Colonic mucosa (tissue), 4 donors: Measurements from ENCODE around the gene TRIM45. TPM values are rescaled to one million over a fixed set of nuclear protein-coding genes. Genes with fewer than 3 reads are reported as not detected.

Experiments
- DNase-seq: peaks from one replicate; pipeline ENCODE4 v3.0.0-alpha.2; 2020
- H3K27ac ChIP-seq: fragments of 200-600 bp; one replicate; pipeline ENCODE4 v1.8.0; 2021
- H3K27me3 ChIP-seq: fragments of 200-600 bp; one replicate; pipeline ENCODE4 v1.8.0; 2021
- H3K36me3 ChIP-seq: fragments of 200-600 bp; one replicate; pipeline ENCODE4 v1.8.0; 2021
- H3K4me1 ChIP-seq: fragments of 200-600 bp; one replicate; pipeline ENCODE4 v1.8.0; 2021; ENCODE audit warnings: mild to moderate bottlenecking
- H3K4me3 ChIP-seq: fragments of 200-600 bp; one replicate; pipeline ENCODE4 v1.8.0; 2021
- H3K9ac ChIP-seq, 2 donors: one replicate each; pipeline ENCODE4 v1.7.0; 2013; ENCODE audit warnings: control low read depth in 2 of 2, low read depth in 2 of 2, low read length in 2 of 2
- H3K9me3 ChIP-seq: fragments of 200-600 bp; one replicate; pipeline ENCODE4 v1.8.0; 2021
- intact Hi-C: fragments of 100-400 bp; cut with DNase I; formaldehyde crosslinking; loops from one replicate; pipeline ENCODE4 v1.14.1; 2022
- total RNA-seq, 2 donors: library from RNA; stranded (reverse); fragmentation: NEBNext Ultra II Directional in 1 of 2; extraction: Animal tissue kit (Norgen Biotek cat#: 25700) in 1 of 2; gene quantifications; one replicate each; pipeline ENCODE4 v1.2.1, GENCODE V29; 2021
- TF ChIP-seq, protein P1 (sequence below): fragments of 200-600 bp; IDR thresholded peaks from one replicate; pipeline ENCODE4 v1.8.0; 2022; ENCODE audit warnings: antibody characterized with exemption, mild to moderate bottlenecking
- donor health status: healthy.
- donor health status: DM: no; HTN: no; CAD: no.
- donor health status: DM: no; HTN: no; CAD: no.

The TRIM45 gene
- total RNA-seq, 2 donors from 2014 or later, result 1.2 to 4.1 TPM

- H3K36me3 ChIP-seq, result no peaks in the 10 kb centered on the region
- intact Hi-C loops, result no loop called here
- DNase-seq, result no peak
- H3K4me1 ChIP-seq, result no peaks in the 10 kb centered on the region
- TF ChIP-seq, protein P1, sequence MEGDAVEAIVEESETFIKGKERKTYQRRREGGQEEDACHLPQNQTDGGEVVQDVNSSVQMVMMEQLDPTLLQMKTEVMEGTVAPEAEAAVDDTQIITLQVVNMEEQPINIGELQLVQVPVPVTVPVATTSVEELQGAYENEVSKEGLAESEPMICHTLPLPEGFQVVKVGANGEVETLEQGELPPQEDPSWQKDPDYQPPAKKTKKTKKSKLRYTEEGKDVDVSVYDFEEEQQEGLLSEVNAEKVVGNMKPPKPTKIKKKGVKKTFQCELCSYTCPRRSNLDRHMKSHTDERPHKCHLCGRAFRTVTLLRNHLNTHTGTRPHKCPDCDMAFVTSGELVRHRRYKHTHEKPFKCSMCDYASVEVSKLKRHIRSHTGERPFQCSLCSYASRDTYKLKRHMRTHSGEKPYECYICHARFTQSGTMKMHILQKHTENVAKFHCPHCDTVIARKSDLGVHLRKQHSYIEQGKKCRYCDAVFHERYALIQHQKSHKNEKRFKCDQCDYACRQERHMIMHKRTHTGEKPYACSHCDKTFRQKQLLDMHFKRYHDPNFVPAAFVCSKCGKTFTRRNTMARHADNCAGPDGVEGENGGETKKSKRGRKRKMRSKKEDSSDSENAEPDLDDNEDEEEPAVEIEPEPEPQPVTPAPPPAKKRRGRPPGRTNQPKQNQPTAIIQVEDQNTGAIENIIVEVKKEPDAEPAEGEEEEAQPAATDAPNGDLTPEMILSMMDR, result no peak
- no peaks in the 10 kb centered on the region for H3K27me3 ChIP-seq
- H3K9ac ChIP-seq, result no peak overlapping the region
- no peaks in the 10 kb centered on the region for H3K9me3 ChIP-seq
- H3K4me3 ChIP-seq, result no peak overlapping the region
- no peak overlapping the region for H3K27ac ChIP-seq
Observed at GRCh38 chr1:117077267-117077666, 44.3 kb downstream of the TRIM45 start.

- no peaks in the 10 kb centered on the region for H3K9me3 ChIP-seq
- no peak overlapping the region for H3K4me3 ChIP-seq
- H3K4me1 ChIP-seq, result no peaks in the 10 kb centered on the region
- no peak overlapping the region for H3K27ac ChIP-seq
- no peak overlapping the region for H3K9ac ChIP-seq
- H3K27me3 ChIP-seq, result no peaks in the 10 kb centered on the region
- H3K36me3 ChIP-seq, result no peaks in the 10 kb centered on the region
- intact Hi-C loops, result no loop called here
- DNase-seq, result no peak
- TF ChIP-seq, protein P1, result no peak
Observed at GRCh38 chr1:117076648-117077047, 44.9 kb downstream of the TRIM45 start.

DNA sequence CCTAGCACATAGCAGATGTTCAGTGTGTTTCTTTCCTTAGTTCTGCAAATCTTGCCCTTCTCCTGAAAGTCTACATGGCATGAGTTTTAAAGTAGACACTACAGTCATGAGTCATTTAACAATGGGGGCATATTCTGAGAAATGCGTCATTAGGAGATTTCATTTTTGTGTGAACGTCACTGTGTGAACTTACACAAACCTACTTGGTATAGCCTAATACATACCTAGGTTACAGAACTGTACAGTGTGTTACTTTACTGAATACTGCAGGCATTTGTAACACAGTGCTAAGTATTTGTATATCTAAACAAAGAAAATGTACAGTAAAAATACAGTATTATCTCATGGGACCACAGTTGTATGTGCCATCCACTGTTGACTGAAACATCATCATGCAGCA, 51.4 kb downstream of the TRIM45 start:
- DNase-seq, result no peak
- intact Hi-C loops, result no loop called here
- H3K27me3 ChIP-seq, result no peaks in the 10 kb centered on the region

GRCh38 chr1:117069220-117069844, 52.2 kb downstream of the TRIM45 start:
- no peaks in the 10 kb centered on the region for H3K9me3 ChIP-seq
- no peak overlapping the region for H3K4me3 ChIP-seq
- no peaks in the 10 kb centered on the region for H3K4me1 ChIP-seq
- no peak overlapping the region for H3K27ac ChIP-seq
- intact Hi-C loops, result loop anchor here (2.0 to 5.0 kb wide), 2 partner anchors 55 to 213 kb away; no protein-coding TSS in a partner anchor
- H3K9ac ChIP-seq, result no peak overlapping the region
- H3K27me3 ChIP-seq, result no peaks in the 10 kb centered on the region
- DNase-seq, result no peak
- TF ChIP-seq, protein P1, result no peak
- H3K36me3 ChIP-seq, result no peaks in the 10 kb centered on the region

More for the DNA sequence above, 51.4 kb downstream of the TRIM45 start:
- no peak overlapping the region for H3K4me3 ChIP-seq
- no peaks in the 10 kb centered on the region for H3K9me3 ChIP-seq
- TF ChIP-seq, protein P1, result no peak
- no peaks in the 10 kb centered on the region for H3K4me1 ChIP-seq
- no peaks in the 10 kb centered on the region for H3K36me3 ChIP-seq
- H3K9ac ChIP-seq, result no peak overlapping the region
- no peak overlapping the region for H3K27ac ChIP-seq

GRCh38 chr1:117068580-117068979, 53.0 kb downstream of the TRIM45 start:
- H3K36me3 ChIP-seq, result no peaks in the 10 kb centered on the region
- no peak for DNase-seq
- TF ChIP-seq, protein P1, result no peak
- no peaks in the 10 kb centered on the region for H3K9me3 ChIP-seq
- no peaks in the 10 kb centered on the region for H3K4me1 ChIP-seq
- no peak overlapping the region for H3K9ac ChIP-seq
- intact Hi-C loops, result loop anchor here (2.0 to 5.0 kb wide), 2 partner anchors 56 to 214 kb away; no protein-coding TSS in a partner anchor
- H3K27ac ChIP-seq, result no peak overlapping the region
- no peaks in the 10 kb centered on the region for H3K27me3 ChIP-seq
- no peak overlapping the region for H3K4me3 ChIP-seq
